NCI-H748 (cell line): ENCODE results near the gene LGMN.
"Not testable (repeated sequence)": the region's sequence is repeated elsewhere in the genome, so short reads cannot be mapped to it uniquely, and the experiment has no call there.

ENCODE experiments used
- DNase-seq: peaks from one replicate; lab custom pipeline; 2025; ENCODE audit not compliant: unreplicated experiment; lab: John Stamatoyannopoulos, UW

The LGMN gene

GRCh38 chr14:92698393-92698792, 50.0 kb downstream of the LGMN start:
- DNase-seq, result peak; percentile 35

GRCh38 chr14:92696366-92696765, 52.1 kb downstream of the LGMN start:
- DNase-seq, result no peak

GRCh38 chr14:92695562-92695961, 52.9 kb downstream of the LGMN start:
- DNase-seq, result no peak

- no peak for DNase-seq
These were observed 53.6 kb downstream of the LGMN start for GRCh38 chr14:92694807-92695206.

- DNase-seq, result peak; percentile 34
These were observed 54.2 kb downstream of the LGMN start for GRCh38 chr14:92693998-92694795.

- DNase-seq, result peak; percentile 88
These were observed 55.6 kb downstream of the LGMN start for GRCh38 chr14:92692822-92693226.

GRCh38 chr14:92690171-92691011, 58.0 kb downstream of the LGMN start:
- DNase-seq, result peak; percentile 26

- peak; percentile 88 for DNase-seq
These were observed 59.7 kb downstream of the LGMN start for GRCh38 chr14:92688434-92689375.

- peak; percentile 93 for DNase-seq
These were observed 60.6 kb downstream of the LGMN start for GRCh38 chr14:92687681-92688433.

GRCh38 chr14:92686900-92687427, 61.5 kb downstream of the LGMN start:
- DNase-seq, result peak; percentile 90

GRCh38 chr14:92686411-92686899, 62.0 kb downstream of the LGMN start:
- DNase-seq, result no peak

- no peak for DNase-seq
These were observed 62.6 kb downstream of the LGMN start for GRCh38 chr14:92685784-92686355.

GRCh38 chr14:92684801-92685560, 63.4 kb downstream of the LGMN start:
- peak; percentile 33 for DNase-seq

GRCh38 chr14:92683041-92683440, 65.4 kb downstream of the LGMN start:
- no peak for DNase-seq

GRCh38 chr14:92680781-92681650, 67.4 kb downstream of the LGMN start:
- peak; percentile 80 for DNase-seq

- DNase-seq, result not testable (repeated sequence)
These were observed 68.1 kb downstream of the LGMN start for GRCh38 chr14:92680330-92680729.

GRCh38 chr14:92679246-92679645, 69.2 kb downstream of the LGMN start:
- no peak for DNase-seq

- DNase-seq, result no peak
These were observed 69.7 kb downstream of the LGMN start for GRCh38 chr14:92678766-92679165.
